Activated naive CD4-positive, alpha-beta T cell treated with anti-CD3 and anti-CD28 coated beads, Interleukin-2, amount 10 ng/mL, durations not matched to agents 7 days and 5 days (primary cell): ENCODE measurements around the gene BAHD1.

Experiments used
- CTCF ChIA-PET: fragments of 350-600 bp; sonication (Branson Sonifier 250); formaldehyde crosslinking; loops from one replicate; lab custom pipeline; 2021; ENCODE audit warnings: antibody characterized with exemption; lab: Charles Lee
- DNase-seq: peaks from one replicate; pipeline ENCODE4 v3.0.0-alpha.2; 2020
- H3K27ac Mint-ChIP-seq: one replicate; pipeline ENCODE4 v1.8.0; 2021; ENCODE audit warnings: mild to moderate bottlenecking, moderate library complexity, mixed read lengths
- H3K27me3 Mint-ChIP-seq: one replicate; pipeline ENCODE4 v1.8.0; 2021; ENCODE audit warnings: mild to moderate bottlenecking, mixed read lengths
- H3K36me3 Mint-ChIP-seq: one replicate; pipeline ENCODE4 v1.8.0; 2021; ENCODE audit warnings: mixed read lengths
- H3K4me1 Mint-ChIP-seq: one replicate; pipeline ENCODE4 v1.8.0; 2021; ENCODE audit warnings: mixed read lengths
- H3K4me3 Mint-ChIP-seq: one replicate; pipeline ENCODE4 v1.8.0; 2021; ENCODE audit warnings: mild to moderate bottlenecking, moderate library complexity, mixed read lengths
- H3K9me3 Mint-ChIP-seq: one replicate; pipeline ENCODE4 v1.8.0; 2021; ENCODE audit warnings: mixed read lengths

The BAHD1 gene

DNA sequence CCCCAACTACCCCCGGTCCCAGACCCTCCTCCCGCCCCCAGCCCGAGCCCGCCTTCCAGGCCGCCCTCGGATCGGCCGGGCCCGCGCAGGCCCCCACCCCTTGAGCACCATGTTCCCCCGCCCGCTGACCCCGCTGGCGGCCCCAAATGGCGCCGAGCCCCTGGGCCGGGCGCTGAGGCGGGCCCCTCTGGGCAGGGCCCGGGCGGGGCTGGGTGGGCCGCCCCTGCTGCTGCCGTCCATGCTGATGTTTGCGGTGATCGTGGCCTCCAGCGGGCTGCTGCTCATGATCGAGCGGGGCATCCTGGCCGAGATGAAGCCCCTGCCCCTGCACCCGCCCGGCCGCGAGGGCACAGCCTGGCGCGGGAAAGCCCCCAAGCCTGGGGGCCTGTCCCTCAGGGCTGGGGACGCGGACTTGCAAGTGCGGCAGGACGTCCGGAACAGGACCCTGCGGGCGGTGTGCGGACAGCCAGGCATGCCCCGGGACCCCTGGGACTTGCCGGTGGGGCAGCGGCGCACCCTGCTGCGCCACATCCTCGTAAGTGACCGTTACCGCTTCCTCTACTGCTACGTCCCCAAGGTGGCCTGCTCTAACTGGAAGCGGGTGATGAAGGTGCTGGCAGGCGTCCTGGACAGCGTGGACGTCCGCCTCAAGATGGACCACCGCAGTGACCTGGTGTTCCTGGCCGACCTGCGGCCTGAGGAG lies 30.5 kb downstream of the BAHD1 start:
- Mint-ChIP-seq H3K9me3 (no peaks in the 10 kb centered on the region), H3K4me3 (peak overlapping the region; percentile 88), H3K4me1 (peaks cover 34% of the 10 kb centered on the region), H3K27me3 (peaks cover 17% of the 10 kb centered on the region), H3K27ac (peak overlapping the region; percentile 88), H3K36me3 (peaks cover 12% of the 10 kb centered on the region)
- no peak for DNase-seq
- CTCF ChIA-PET, result interaction anchor here (1.0 kb wide), 1 partner anchor 18 kb away, joined by 3 read pairs; no protein-coding TSS in a partner anchor

DNA sequence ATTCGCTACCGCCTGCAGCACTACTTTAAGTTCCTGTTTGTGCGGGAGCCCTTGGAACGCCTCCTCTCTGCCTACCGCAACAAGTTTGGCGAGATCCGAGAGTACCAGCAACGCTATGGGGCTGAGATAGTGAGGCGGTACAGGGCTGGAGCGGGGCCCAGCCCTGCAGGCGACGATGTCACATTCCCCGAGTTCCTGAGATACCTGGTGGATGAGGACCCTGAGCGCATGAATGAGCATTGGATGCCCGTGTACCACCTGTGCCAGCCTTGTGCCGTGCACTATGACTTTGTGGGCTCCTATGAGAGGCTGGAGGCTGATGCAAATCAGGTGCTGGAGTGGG lies 31.0 kb downstream of the BAHD1 start:
- Mint-ChIP-seq H3K4me1 (peaks cover 29% of the 10 kb centered on the region), H3K9me3 (no peaks in the 10 kb centered on the region), H3K4me3 (peak overlapping the region; percentile 88), H3K36me3 (peaks cover 8% of the 10 kb centered on the region), H3K27me3 (peaks cover 22% of the 10 kb centered on the region), H3K27ac (peak overlapping the region; percentile 88)
- CTCF ChIA-PET, result no interaction called here
- peak; percentile 55 for DNase-seq

DNA sequence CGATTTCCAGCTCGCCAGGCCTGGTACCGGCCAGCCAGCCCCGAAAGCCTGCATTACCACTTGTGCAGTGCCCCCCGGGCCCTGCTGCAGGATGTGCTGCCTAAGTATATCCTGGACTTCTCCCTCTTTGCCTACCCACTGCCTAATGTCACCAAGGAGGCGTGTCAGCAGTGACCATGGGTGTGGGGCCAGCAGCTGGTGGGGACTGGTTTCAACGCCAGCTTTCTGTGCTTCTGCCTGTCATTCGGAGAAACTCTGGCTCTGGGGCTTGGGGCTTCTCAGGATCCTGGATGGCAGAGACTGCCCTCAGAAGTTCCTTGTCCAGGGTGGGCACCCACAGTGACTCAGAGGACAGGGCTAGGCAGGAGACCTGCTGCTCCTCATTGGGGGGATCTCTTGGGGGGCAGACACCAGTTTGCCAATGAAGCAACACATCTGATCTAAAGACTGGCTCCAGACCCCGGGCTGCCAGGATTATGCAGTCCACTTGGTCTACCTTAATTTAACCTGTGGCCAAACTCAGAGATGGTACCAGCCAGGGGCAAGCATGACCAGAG lies 31.5 kb downstream of the BAHD1 start:
- CTCF ChIA-PET, result no interaction called here
- H3K9me3 Mint-ChIP-seq, result no peaks in the 10 kb centered on the region
- no peak for DNase-seq
- peaks cover 5% of the 10 kb centered on the region for H3K36me3 Mint-ChIP-seq
- peaks cover 25% of the 10 kb centered on the region for H3K4me1 Mint-ChIP-seq
- peaks cover 27% of the 10 kb centered on the region for H3K27me3 Mint-ChIP-seq
- H3K4me3 Mint-ChIP-seq, result peak overlapping the region; percentile 88
- peak overlapping the region; percentile 88 for H3K27ac Mint-ChIP-seq

DNA sequence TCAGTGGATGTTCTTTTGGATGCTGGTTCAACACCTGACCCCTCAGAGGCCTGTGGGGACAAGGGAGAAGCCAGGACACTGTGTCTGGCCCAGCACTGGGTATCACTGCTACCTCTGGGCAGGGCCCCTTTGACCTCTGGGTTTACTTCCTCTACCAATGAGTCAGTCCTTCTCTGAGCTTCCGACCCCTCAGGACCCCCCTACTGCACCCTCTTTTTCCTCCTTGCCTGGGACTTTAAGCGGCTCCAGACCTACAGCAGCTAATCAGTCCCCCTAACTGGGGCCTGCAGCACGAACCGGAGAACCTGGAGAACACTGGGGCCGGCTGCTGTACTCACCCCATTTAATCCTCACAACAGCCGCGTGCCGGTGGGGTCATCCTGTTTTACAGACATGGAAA lies 33.8 kb downstream of the BAHD1 start:
- CTCF ChIA-PET, result interaction anchor here (1.0 kb wide), 1 partner anchor 34 kb away, joined by 3 read pairs; no protein-coding TSS in a partner anchor
- H3K36me3 Mint-ChIP-seq, result no peaks in the 10 kb centered on the region
- peaks cover 19% of the 10 kb centered on the region for H3K4me1 Mint-ChIP-seq

DNA sequence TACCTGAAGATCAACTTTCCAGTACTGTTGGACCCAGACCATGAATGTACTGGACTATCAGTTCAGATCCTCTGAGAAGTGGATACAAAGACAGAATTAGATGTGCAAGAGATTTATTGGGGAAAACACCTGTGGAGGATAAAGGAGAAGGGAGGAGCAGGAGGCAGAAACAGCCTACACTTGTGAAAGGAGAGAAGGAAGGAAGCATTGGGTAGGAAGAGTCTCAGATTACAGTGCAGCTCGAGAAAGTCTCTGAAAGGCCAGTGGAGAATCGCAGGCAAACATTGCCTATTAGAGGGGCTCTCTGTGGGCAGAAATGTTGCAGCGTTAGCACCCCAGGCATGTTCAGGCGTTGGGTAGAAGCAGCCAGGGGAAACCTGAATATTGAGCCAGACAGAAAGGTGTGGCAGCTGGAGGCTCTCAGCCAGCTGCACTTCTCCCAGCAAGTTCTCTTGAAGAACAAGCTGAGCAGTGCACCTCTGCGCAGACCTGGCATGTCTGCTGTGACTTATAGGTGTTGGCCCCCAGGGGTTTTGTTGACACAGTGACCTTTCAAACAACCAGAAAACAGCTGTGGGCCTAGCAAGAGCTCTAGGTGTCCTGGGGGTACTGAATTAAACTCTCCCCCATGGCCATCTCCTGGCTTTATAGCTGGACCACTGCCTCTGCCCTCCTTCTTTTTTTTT lies 37.0 kb downstream of the BAHD1 start:
- Mint-ChIP-seq H3K4me1 (peaks cover 6% of the 10 kb centered on the region), H3K36me3 (no peaks in the 10 kb centered on the region), H3K27me3 (peaks cover 56% of the 10 kb centered on the region), H3K4me3 (no peak overlapping the region), H3K9me3 (no peaks in the 10 kb centered on the region), H3K27ac (no peak overlapping the region)
- DNase-seq, result no peak
- CTCF ChIA-PET, result interaction anchor here (0.6 to 1.5 kb wide), 3 partner anchors 24 to 202 kb away, joined by 3 read pairs; no protein-coding TSS in a partner anchor

More for the DNA sequence above, 33.8 kb downstream of the BAHD1 start:
- Mint-ChIP-seq H3K9me3 (no peaks in the 10 kb centered on the region), H3K4me3 (no peak overlapping the region), H3K27me3 (peaks cover 50% of the 10 kb centered on the region), H3K27ac (no peak overlapping the region)
- no peak for DNase-seq

DNA sequence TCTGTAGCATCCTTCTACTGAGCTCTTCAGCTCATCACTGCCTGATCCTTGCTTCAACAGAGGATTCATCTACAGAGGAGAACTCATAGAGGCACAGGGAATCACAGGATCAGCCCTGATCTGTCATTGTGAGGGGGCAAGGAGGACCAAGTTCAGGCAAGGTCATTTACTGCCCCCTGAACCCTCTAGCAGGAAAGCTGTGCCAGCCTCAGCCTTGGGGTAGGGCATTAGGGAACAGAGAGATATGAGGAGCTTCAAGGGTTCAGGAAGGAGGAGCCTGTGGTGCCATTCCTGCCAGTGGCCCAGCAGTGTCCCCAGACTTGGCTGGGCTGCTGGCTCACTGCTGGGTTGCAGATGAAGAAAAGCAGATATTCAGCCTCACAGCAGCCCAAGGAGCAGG lies 38.3 kb downstream of the BAHD1 start:
- Mint-ChIP-seq H3K4me1 (peaks cover 2% of the 10 kb centered on the region), H3K36me3 (no peaks in the 10 kb centered on the region), H3K27ac (no peak overlapping the region), H3K4me3 (no peak overlapping the region), H3K27me3 (peaks cover 59% of the 10 kb centered on the region), H3K9me3 (no peaks in the 10 kb centered on the region)
- DNase-seq, result no peak
- CTCF ChIA-PET, result interaction anchor here (0.6 kb wide), 1 partner anchor 705 kb away, joined by 3 read pairs; no protein-coding TSS in a partner anchor

DNA sequence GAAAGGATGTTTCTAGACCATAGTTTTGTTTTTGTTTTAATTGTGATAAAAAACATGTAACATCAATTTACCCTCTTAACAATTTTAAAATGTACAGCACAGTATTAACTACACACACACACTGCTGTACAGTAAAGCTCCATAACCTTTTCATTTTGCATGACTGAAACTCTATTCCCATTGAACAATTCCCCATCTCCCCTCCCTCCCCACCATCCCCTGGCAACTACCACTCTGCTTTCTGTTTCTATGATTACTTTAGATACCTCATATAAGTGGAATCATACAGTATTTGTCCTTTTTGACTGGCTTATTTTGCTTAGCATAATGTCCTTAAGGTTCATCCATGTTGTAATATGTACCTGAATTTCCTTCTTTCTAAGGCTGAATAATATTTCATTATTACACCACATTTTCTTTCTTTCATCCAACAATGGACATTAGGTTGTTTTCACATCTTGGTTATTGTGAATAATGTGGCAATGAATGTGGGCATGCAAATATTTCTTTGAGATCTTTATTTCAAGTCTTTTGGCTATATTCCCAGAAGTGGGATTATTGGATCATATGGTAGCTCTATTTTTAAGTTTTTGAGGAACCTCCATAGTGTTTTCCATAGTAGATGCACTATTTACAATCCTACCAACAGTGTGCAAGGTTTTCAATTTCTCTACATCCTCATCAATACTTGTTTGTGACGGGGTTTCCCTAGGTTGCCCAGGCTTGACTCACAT lies 40.8 kb downstream of the BAHD1 start:
- no peaks in the 10 kb centered on the region for H3K9me3 Mint-ChIP-seq
- no peaks in the 10 kb centered on the region for H3K4me1 Mint-ChIP-seq
- no peaks in the 10 kb centered on the region for H3K36me3 Mint-ChIP-seq
- H3K27ac Mint-ChIP-seq, result no peak overlapping the region
- peaks cover 54% of the 10 kb centered on the region for H3K27me3 Mint-ChIP-seq
- DNase-seq, result no peak
- H3K4me3 Mint-ChIP-seq, result no peak overlapping the region
- CTCF ChIA-PET, result interaction anchor here (1.0 kb wide), 2 partner anchors 16 to 25 kb away, joined by 3 read pairs; no protein-coding TSS in a partner anchor

DNA sequence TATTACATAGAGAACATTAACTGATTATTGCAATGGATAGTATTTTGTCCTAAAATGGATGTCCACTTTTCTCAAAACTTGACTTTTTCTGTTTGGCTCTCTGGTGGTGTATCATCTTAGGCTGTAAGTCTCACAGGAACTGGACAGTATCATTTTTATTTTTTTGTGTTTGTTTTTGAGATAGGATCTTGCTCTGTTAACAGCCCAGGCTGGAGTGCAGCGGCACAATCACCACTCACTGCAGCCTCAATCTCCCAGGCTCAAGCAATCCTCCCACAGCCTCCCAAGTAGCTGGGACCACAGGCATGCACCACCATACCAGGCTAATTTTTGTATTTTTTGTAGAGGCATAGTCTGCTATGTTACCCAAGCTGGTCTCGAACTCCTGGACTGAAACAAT lies 43.2 kb downstream of the BAHD1 start:
- CTCF ChIA-PET, result no interaction called here
- no peaks in the 10 kb centered on the region for H3K4me1 Mint-ChIP-seq
- H3K9me3 Mint-ChIP-seq, result no peaks in the 10 kb centered on the region
- no peak for DNase-seq
- H3K27me3 Mint-ChIP-seq, result peaks cover 30% of the 10 kb centered on the region
- H3K4me3 Mint-ChIP-seq, result no peak overlapping the region
- no peak overlapping the region for H3K27ac Mint-ChIP-seq
- H3K36me3 Mint-ChIP-seq, result no peaks in the 10 kb centered on the region

DNA sequence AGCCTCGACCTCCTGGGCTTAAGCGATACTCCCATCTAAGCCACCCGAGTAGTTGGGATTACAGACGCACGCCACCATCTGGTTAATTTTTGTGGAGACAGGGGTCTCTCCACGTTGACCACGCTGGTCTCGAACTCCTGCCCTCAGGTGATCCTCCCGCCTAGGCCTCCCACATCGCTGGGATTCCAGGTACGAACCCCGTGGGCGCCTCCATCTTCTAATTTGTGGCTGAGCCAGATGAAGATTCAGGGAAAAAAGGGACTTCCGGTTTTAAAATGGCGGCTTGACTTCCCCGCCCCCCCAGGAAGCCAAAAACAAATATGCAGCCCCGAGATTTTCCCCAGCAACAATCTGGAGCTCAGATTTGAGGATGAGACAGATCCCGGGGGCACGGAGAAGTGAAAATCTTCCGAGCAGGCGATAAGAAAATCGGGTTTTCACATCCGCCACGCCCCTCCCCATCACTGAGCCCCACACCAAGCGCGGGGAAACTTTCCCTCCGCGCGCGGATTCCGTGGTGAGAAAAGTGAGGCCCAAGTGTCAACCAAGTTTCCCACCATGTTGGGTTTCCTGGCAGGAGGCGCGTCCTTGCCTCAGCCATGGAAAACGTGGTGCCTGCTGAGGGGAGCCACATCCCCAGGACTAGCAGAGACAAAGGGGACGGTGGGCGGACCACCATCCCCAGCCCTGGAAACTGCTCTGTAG lies 45.5 kb downstream of the BAHD1 start:
- H3K4me3 Mint-ChIP-seq, result peak overlapping the region; percentile 23
- no peak overlapping the region for H3K27ac Mint-ChIP-seq
- H3K27me3 Mint-ChIP-seq, result peaks cover 23% of the 10 kb centered on the region
- no peaks in the 10 kb centered on the region for H3K36me3 Mint-ChIP-seq
- H3K4me1 Mint-ChIP-seq, result no peaks in the 10 kb centered on the region
- H3K9me3 Mint-ChIP-seq, result no peaks in the 10 kb centered on the region
- no peak for DNase-seq
- CTCF ChIA-PET, result no interaction called here

DNA sequence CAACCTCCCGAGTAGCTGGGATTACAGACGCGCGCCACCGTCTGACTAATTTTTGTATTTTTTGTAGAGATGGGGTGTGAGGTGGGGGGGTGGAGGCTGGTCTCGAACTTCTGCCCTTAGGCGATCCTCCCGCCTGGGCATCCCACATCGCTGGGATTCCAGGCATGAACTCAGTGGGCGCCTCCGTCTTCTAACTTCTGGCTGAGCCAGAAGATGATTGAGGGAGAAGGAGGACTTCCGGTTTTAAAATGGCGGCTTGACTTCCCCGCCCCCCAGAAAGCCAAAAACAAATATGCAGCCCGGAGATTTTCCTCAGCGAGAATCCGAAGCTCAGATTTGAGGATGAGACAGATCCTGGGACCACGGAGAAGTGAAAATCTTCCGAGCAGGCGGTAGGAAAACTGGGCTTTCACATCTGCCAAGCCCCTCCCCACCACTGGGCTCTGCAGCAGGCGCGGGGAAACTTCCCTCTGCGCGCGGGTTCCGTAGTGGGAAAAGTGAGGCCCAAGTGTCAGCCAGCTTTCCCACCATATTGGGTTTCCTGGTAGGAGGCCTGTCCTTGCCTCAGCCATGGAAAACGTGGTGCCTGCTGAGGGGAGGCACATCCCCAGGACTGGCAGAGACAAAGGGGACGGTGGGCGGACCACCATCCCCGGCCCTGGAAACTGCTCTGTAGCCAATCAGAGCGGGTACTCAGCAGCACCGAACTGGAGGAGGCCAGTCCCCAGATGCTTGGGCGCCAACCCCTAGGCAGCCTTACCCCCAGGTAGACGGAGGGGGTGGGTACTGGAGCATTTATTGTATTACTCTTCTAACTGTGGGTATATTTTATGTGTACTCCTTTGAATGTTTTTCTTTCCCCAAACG lies 47.3 kb downstream of the BAHD1 start:
- H3K27ac Mint-ChIP-seq, result no peak overlapping the region
- peaks cover 23% of the 10 kb centered on the region for H3K27me3 Mint-ChIP-seq
- peaks cover 6% of the 10 kb centered on the region for H3K4me1 Mint-ChIP-seq
- CTCF ChIA-PET, result interaction anchor here (1.3 kb wide), 1 partner anchor 119 kb away, joined by 3 read pairs; no protein-coding TSS in a partner anchor
- no peak for DNase-seq
- no peaks in the 10 kb centered on the region for H3K9me3 Mint-ChIP-seq
- no peaks in the 10 kb centered on the region for H3K36me3 Mint-ChIP-seq
- H3K4me3 Mint-ChIP-seq, result no peak overlapping the region

DNA sequence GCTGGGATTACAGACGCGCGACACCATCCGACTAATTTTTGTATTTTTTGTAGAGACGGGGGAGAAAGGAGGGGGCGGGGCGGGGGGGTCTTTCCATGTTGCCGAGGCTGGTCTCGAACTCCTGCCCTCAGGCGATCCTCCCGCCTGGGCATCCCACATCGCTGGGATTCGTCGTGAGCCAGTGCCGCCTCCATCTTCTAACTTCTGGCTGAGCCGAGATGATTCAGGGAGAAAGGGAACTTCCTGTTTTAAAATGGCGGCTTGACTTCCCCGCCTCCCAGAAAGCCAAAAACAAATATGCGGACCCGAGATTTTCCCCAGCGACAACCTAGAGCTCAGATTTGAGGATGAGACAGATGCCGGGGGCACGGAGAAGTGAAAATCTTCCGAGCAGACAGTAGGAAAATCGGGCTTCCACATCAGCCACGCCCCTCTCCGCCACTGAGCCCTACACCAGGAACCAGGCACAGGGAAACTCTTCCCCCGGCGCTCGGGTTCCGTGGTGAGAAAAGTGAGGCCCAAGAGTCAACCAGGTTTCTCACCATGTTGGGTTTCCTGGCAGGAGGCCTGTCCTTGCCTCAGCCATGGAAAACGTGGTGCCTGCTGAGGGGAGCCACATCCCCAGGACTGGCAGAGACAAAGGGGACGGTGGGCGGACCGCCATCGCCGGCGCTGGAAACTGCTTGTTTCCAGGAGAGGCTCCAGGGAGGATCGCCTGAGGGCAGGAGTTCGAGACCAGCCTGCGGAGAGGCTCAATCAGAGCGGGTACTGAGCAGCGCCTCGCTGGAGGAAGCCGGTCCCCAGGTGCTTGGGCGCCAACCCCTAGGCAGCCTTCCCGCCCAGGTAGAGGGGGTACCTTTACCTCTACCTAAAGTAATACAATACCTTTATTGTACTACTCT lies 48.8 kb downstream of the BAHD1 start:
- Mint-ChIP-seq H3K4me1 (peaks cover 20% of the 10 kb centered on the region), H3K27me3 (peaks cover 25% of the 10 kb centered on the region), H3K36me3 (no peaks in the 10 kb centered on the region), H3K27ac (no peak overlapping the region), H3K9me3 (no peaks in the 10 kb centered on the region), H3K4me3 (no peak overlapping the region)
- CTCF ChIA-PET, result no interaction called here
- DNase-seq, result no peak
